Erythroblast (primary cell): ENCODE data around the gene SENP1.

Source experiments
- GATA1 ChIP-seq: IDR thresholded peaks from 2 replicates; pipeline ENCODE4 v1.6.1; 2011; ENCODE audit warnings: low read depth, mild to moderate bottlenecking, control low read depth, low read length, moderate library complexity
- POLR2A ChIP-seq: IDR thresholded peaks from 2 replicates; pipeline ENCODE4 v1.6.1; 2011; ENCODE audit warnings: mild to moderate bottlenecking, low read length

DNA sequence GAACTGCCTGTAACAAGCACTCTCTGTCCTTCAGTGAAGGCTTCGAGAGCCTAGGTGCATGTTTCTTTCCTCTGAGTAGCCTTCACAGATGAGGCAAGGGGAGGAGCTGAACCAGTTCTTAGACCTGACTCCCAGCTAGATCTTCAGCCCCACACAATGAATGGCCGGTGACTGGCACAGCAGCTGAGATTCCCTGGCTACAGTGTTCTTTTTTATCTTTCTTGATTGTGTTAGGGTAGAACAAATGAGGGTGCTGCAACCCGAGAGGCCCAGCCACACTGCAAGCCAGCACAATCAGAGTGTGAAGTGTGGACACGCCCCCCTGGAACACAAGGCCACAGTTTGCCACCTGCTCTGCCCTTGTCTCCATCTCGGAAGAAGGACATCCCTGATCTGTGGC is 82.5 kb downstream of the SENP1 start:
- TF ChIP-seq POLR2A (no peak), GATA1 (no peak)
